Aorta (tissue), 5 donors: ENCODE data around the gene PRKAG2. TPM values are rescaled to one million over a fixed set of nuclear protein-coding genes. Genes with fewer than 3 reads are reported as not detected.
A peak's percentile ranks its signal among the peaks of the same experiment; 100 is the strongest.

Experiments
- ATAC-seq: fragments of 200-7000 bp; cut with Tn5 transposase; one replicate; pipeline ENCODE4 v1.9.1; 2022; ENCODE audit warnings: moderate library complexity; ENCODE audit not compliant: low FRiP score
- DNase-seq, 2 donors: peaks; one replicate each; pipeline ENCODE4 v3.0.0-alpha.2; 2020
- H3K27ac ChIP-seq, 2 donors: one replicate each; pipeline ENCODE4 v1.5.1; 2013; ENCODE audit warnings: low read length in 2 of 2, mild to moderate bottlenecking in 2 of 2, moderate library complexity in 2 of 2, control low read depth in 1 of 2, inconsistent platforms in 1 of 2, low read depth in 1 of 2
- H3K27me3 ChIP-seq, 2 donors: one replicate each; pipeline ENCODE4 v1.6.1; 2013; ENCODE audit warnings: control low read depth in 1 of 2, low read length in 1 of 2, mild to moderate bottlenecking in 1 of 2, moderate library complexity in 1 of 2; ENCODE audit not compliant: insufficient read depth in 2 of 2, control insufficient read depth in 1 of 2
- H3K36me3 ChIP-seq, 2 donors: one replicate each; pipeline ENCODE4 v1.6.1; 2013; ENCODE audit warnings: control low read depth in 1 of 2, low read length in 1 of 2, mild to moderate bottlenecking in 1 of 2; ENCODE audit not compliant: insufficient read depth in 2 of 2, control insufficient read depth in 1 of 2
- H3K4me1 ChIP-seq, 2 donors: one replicate each; pipeline ENCODE4 v1.6.1; 2013; ENCODE audit warnings: low read length in 2 of 2, control low read depth in 1 of 2, mild to moderate bottlenecking in 1 of 2, moderate library complexity in 1 of 2; ENCODE audit not compliant: insufficient read depth in 2 of 2, control insufficient read depth in 1 of 2
- H3K4me3 ChIP-seq, 2 donors: one replicate each; pipeline ENCODE4 v1.5.1; 2013; ENCODE audit warnings: low read length in 2 of 2, control low read depth in 1 of 2, mild to moderate bottlenecking in 1 of 2
- H3K9me3 ChIP-seq: one replicate; pipeline ENCODE4 v1.6.1; 2013; ENCODE audit warnings: mild to moderate bottlenecking, low read length; ENCODE audit not compliant: control insufficient read depth
- WGBS, 2 donors: extraction: QIAGEN DNeasy Blood & Tissue Kit; methylation state at CpG; one replicate each; pipeline ENCODE4 v1.1.7; 2013; 5-methylcytosine and 5-hydroxymethylcytosine counted together
- intact Hi-C, 2 donors: fragments of 100-400 bp; cut with DNase I; formaldehyde crosslinking; loops; one replicate each; pipeline versions ENCODE4 v1.14.2 to v1.15.0; 2022
- polyA plus RNA-seq, 2 donors: library from polyadenylated mRNA; stranded (reverse); fragments of 200-250 nt; gene quantifications; one replicate each; pipeline ENCODE4 v1.2.3, GENCODE V29; 2013
- total RNA-seq, 2 donors: library from RNA; stranded (reverse); fragmentation: NEBNext Ultra II Directional; extraction: Animal tissue kit (Norgen Biotek cat#: 25700); gene quantifications; one replicate each; pipeline ENCODE4 v1.2.1, GENCODE V29; 2021
- donor health status: healthy with polysubstance abuse.
- donor health status: Bipolar disorder and iron deficiency.
- donor health status: DM: no; HTN: no; CAD: no.
- donor health status: DM: no; HTN: no; CAD: no.
- donor health status: DM: yes; HTN: yes; CAD: no.

The PRKAG2 gene
- total and polyA plus RNA-seq, 4 donors, result 34.0 to 69.9 (median 52.6) TPM

- WGBS, 2 donors, result 84 to 88% methylated on average over 16 of the region's 16 CpGs
- no peak overlapping the region for H3K27ac ChIP-seq
- no peaks in the 10 kb centered on the region for H3K36me3 ChIP-seq
- no peaks in the 10 kb centered on the region for H3K9me3 ChIP-seq
- no peak for ATAC-seq
- no peaks in the 10 kb centered on the region for H3K4me1 ChIP-seq
- H3K27me3 ChIP-seq, result no peaks in the 10 kb centered on the region
- no peak for DNase-seq
- H3K4me3 ChIP-seq, result no peak overlapping the region
- intact Hi-C loops, result no loop called here
Observed at GRCh38 chr7:151699147-151699927, 177.6 kb downstream of the PRKAG2 start.

- DNase-seq (no peak), ATAC-seq (no peak)
- intact Hi-C loops, result no loop called here
- H3K4me3 ChIP-seq, result no peak overlapping the region
- H3K9me3 ChIP-seq, result no peaks in the 10 kb centered on the region
- no peaks in the 10 kb centered on the region for H3K4me1 ChIP-seq
- H3K27ac ChIP-seq, result no peak overlapping the region
- H3K27me3 ChIP-seq, result no peaks in the 10 kb centered on the region
- WGBS, 2 donors, result 92 to 94% methylated on average over 5 of the region's 5 CpGs
- no peaks in the 10 kb centered on the region for H3K36me3 ChIP-seq
Observed at GRCh38 chr7:151697942-151698341, 179.0 kb downstream of the PRKAG2 start.

GRCh38 chr7:151697515-151697895 lies 179.4 kb downstream of the PRKAG2 start:
- WGBS, 2 donors, result 91 to 92% methylated on average over 10 of the region's 10 CpGs
- Histone ChIP-seq H3K27me3 (no peaks in the 10 kb centered on the region), H3K27ac (no peak overlapping the region), H3K4me3 (no peak overlapping the region), H3K36me3 (no peaks in the 10 kb centered on the region), H3K4me1 (no peaks in the 10 kb centered on the region), H3K9me3 (no peaks in the 10 kb centered on the region)
- DNase-seq (no peak), ATAC-seq (no peak)
- intact Hi-C loops, result no loop called here

GRCh38 chr7:151696721-151697514 lies 180.0 kb downstream of the PRKAG2 start:
- 88 to 92% methylated on average over 18 of the region's 18 CpGs for WGBS, 2 donors
- Histone ChIP-seq H3K9me3 (no peaks in the 10 kb centered on the region), H3K27me3 (no peaks in the 10 kb centered on the region), H3K36me3 (no peaks in the 10 kb centered on the region), H3K4me3 (no peak overlapping the region), H3K4me1 (no peaks in the 10 kb centered on the region), H3K27ac (no peak overlapping the region)
- no peak for DNase-seq
- intact Hi-C loops, result no loop called here
- ATAC-seq, result no peak

- 90 to 92% methylated on average over 24 of the region's 24 CpGs for WGBS, 2 donors
- H3K27ac ChIP-seq, result no peak overlapping the region
- no peaks in the 10 kb centered on the region for H3K4me1 ChIP-seq
- ATAC-seq, result no peak
- no peaks in the 10 kb centered on the region for H3K9me3 ChIP-seq
- no peaks in the 10 kb centered on the region for H3K27me3 ChIP-seq
- intact Hi-C loops, result no loop called here
- no peak overlapping the region for H3K4me3 ChIP-seq
- H3K36me3 ChIP-seq, result no peaks in the 10 kb centered on the region
- DNase-seq, result peak in 1 of 2 donors; percentile 41
Observed at GRCh38 chr7:151695951-151696541, 180.9 kb downstream of the PRKAG2 start.

GRCh38 chr7:151694828-151695580 lies 181.9 kb downstream of the PRKAG2 start:
- peak; percentile 70 for ATAC-seq
- Histone ChIP-seq H3K27me3 (no peaks in the 10 kb centered on the region), H3K27ac (peak overlapping the region in 1 of 2 donors; percentile 35), H3K36me3 (no peaks in the 10 kb centered on the region), H3K4me3 (no peak overlapping the region), H3K4me1 (no peaks in the 10 kb centered on the region), H3K9me3 (no peaks in the 10 kb centered on the region)
- peak; percentile 73 to 87 for DNase-seq
- WGBS, 2 donors, result 12 to 16% methylated on average over 15 of the region's 15 CpGs
- intact Hi-C loops, result no loop called here

- Histone ChIP-seq H3K4me1 (no peaks in the 10 kb centered on the region), H3K36me3 (no peaks in the 10 kb centered on the region), H3K27me3 (no peaks in the 10 kb centered on the region), H3K9me3 (no peaks in the 10 kb centered on the region), H3K4me3 (no peak overlapping the region), H3K27ac (peak overlapping the region in 1 of 2 donors; percentile 35)
- ATAC-seq (no peak), DNase-seq (no peak)
- intact Hi-C loops, result no loop called here
- WGBS, 2 donors, result 90% methylated on average over 5 of the region's 5 CpGs
Observed at GRCh38 chr7:151694441-151694827, 182.5 kb downstream of the PRKAG2 start.

GRCh38 chr7:151693140-151693539 lies 183.8 kb downstream of the PRKAG2 start:
- ATAC-seq, result no peak

More at GRCh38 chr7:151693140-151693539, 183.8 kb downstream of the PRKAG2 start:
- Histone ChIP-seq H3K36me3 (no peaks in the 10 kb centered on the region), H3K4me3 (no peak overlapping the region), H3K27me3 (no peaks in the 10 kb centered on the region), H3K4me1 (no peaks in the 10 kb centered on the region), H3K9me3 (no peaks in the 10 kb centered on the region), H3K27ac (no peak overlapping the region)
- WGBS, 2 donors, result 85 to 89% methylated on average over 11 of the region's 11 CpGs
- intact Hi-C loops, result no loop called here
- DNase-seq, result peak in 1 of 2 donors; percentile 21
